HG03108 (cell line): ENCODE data around the gene SUPT3H.

Experiments used
- ATAC-seq: cut with Tn5 transposase; IDR thresholded peaks from one replicate; pipeline ENCODE4 v1.9.1; 2021; ENCODE audit warnings: moderate library complexity; ENCODE audit not compliant: unreplicated experiment

SUPT3H gene

DNA sequence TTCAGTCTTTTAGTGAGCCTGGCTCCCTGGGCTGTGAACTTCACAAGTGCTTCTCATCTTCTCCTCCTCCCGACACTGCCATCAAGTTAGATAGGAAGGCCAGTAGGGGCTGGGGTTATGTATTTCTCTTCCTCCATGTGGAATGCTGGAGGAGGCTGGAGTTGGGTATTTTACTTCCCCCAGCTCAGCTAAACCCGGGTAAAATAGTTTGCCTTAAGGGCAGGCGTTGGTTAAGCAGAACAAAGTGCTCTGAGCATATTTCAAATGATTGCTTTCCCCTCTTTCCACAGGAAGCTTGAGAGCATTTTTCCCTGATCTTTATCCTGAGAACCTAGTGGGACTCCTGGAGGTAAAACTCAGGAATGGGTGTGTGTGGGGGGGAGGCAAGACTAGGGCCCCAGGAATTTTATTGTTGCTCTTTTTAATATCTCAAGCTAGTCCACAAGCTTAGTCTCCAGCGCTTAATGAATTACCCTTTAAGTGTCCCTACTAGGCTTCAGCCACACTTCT lies 16.9 kb upstream of the SUPT3H start:
- no peak for ATAC-seq

DNA sequence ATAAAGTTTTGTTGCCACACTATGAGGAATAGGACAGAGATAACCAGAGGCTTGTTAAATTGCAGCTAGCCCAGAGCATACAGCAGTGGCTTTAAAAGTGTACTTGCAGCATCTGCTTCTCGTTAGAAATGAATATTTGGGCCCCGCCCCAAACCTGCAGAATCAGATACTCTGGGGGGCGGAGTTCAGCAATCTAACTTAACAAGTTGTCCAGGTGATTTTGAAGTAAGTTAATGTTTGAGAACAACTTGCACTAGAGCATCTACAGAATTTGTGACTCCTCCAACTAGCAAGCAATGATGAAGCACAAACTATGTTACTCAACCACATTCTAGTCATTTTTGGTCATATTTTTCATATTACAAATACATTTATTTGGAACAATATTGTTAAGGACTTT lies 10.6 kb upstream of the SUPT3H start:
- ATAC-seq: no peak

DNA sequence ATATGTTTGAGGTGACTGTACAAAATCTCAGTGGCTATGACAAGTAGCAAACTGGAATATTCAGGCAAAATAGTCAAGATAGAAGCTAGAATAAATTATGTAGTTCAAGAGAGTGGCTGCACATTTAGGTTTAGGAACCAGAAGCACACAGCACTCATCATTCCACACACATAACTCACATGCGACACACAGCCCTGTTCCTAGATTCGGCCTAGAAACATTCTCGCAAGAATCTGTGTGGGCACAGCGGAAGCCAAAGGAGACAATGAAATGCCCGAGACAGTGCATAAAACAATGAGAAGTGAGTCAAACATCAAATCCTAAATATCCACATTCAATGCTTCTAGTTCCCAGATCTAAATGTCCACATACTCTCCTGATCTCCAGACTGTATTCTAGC lies 9.5 kb upstream of the SUPT3H start:
- no peak for ATAC-seq

DNA sequence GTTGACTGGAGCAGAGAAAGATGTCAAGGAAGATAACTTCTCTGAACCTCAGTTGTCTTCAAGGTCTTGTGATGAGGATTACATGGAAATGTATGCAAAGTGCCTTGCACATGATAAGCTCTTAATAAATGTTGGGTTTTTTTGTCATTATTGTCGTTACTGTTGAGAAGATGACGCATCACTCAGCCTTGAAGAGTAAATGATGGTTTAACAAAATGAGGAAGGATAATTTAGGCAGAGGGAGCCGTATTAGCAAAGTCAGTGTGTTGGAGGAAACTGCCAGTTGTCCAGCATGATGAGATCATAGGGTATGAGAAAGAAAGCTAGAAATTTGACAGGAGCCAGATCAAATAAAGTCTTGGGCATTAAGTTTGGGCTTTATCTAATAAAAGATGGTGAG lies 8.8 kb upstream of the SUPT3H start:
- ATAC-seq: no peak

DNA sequence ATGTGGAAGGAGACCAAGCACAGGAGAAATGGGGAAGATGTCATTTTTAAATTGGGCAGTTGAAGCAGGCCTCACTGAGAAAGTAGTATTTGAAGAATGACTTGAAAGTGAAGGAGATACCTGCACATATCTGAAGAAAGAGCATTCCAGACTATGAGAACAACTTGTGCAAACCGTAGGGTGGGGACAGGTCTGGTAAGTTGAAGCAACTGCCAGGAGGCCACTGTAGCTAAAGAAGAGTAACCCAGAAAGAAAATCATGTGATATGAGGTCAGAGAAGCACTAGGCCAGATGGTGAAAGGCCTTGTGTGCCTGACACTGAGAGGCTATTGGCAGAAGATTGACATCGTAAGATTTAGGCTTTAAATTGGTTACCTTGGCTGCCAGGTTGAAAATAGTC lies 4.7 kb upstream of the SUPT3H start:
- ATAC-seq: no peak

DNA sequence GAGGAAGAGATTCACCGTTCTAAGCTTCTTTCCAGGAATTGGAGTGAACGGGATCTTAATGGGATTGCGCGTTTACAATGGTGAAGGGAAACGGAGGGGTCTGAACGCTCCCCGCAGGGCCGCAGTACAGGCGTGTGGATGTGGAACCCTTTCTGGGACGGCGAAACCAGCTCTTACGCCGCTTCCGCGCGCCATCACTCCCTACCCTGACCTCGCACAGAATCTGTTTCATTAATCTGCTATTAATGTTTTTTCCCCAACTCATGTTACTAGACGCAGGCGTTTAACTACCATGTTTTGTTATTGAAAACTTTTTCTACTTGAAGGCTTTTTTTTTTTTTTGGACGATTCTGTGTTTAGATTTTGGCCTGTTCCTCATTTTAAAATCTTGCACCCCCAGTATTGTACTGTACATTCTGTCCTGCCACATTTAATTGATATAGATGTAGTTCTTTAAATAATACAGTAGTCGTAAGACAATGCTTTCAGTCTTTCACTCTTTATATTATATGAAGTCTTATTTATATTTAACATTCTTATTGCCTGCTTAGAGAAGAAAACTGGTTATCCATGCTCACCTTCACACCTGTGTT lies 696 bp upstream of the SUPT3H start:
- peak; percentile 8 for ATAC-seq

DNA sequence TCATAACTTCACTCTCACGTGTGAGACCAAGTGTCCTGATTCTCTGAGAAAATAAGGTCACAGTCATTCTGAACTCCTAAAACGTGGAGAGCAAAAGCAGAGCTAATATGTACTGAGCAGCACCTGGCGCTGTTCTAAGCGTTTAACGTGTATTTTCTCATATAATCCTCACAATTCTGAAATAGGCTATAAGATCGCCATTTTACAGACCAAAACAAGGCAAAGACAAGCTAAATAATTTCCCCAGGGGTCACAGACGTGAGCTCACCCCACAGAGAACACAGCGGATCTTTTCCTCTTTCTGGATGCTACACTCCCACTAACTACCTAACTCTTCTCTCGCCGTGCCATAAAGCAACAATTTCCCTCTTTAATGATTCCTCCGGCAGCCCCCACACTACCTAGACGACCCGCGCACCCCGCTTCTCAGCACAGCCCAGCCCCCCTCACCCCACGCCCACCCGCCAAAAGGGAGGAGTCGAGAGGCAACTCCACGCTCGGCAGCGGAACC lies 636 bp downstream of the SUPT3H start:
- ATAC-seq: peak; percentile 2

DNA sequence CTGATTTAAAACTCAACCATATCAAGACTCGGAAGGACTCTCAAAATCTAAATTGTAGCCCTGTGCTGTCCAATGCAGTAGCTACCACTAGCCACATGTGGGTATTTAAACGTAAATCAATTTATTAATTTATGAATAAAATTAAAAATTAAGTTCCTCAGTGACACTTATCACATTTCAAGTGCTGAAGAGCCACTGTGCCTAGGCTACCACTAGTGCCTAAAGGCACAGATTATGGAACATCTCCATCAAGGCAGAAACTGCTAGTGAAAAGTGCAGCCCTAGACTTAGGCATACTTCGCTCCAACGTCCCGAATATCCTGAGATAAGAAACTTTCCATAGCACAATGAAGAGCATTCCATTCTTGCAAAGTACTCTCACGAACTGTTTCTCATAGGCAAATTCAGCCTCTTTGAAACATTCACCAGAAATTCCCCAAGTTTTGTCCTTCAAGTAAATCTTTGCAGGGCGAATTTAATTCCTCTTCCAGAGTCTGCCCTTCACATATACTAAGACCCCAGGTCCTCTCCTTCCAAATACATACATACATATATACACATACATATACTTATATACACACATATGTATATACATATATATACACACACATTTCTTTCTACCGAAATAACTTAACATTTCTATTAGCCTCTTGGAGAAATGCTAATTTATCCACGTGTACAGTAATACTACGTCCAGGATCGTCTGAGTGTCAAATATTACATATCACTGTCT lies 1.3 kb downstream of the SUPT3H start:
- no peak for ATAC-seq

DNA sequence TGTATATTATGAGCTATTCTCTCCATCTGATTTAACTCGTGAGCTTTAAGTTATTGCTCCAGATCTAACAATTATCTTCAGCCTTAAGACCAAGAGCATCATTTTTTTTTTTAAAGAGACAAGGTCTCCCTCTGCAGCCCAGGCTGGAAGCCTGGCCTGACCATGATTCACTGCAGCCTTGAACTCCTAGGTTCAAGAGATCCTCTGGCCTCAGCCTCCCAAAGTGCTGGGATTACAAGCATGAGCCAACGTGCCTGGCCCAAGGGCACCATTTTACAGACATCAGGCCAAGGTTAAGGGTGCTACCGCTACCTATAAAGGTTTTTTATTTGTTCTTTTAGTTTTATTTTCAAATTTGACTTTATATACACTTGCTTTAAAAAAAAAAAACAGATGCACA lies 2.3 kb downstream of the SUPT3H start:
- ATAC-seq: no peak

DNA sequence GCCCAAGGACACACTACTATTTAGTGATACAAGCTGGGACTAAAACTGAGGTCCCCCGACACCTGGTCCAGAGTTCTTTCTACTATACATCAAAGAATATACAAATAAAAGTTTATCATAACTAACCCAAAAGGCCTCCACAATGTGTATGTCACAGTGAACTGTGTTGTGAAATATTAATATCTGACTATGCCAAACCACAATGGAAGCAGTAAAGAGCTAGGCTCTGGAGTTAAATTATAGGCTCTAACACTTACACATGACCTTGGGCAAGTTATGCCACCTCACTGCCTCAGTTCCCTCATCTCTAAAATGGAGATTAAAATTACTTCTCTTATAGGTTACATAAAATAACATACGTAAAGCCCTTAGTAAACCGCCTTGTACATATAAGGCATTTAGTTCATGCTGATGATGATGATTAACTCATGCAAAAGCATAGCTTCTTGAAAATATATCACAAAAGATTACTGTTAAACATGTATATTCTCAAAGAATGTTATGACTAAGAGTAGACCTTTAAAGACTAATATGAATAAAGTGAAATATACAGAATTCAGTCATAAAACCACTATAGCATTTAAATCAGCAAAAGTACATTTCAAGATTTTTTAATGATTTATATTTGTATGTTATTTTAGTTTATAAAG lies 5.7 kb downstream of the SUPT3H start:
- ATAC-seq: no peak

DNA sequence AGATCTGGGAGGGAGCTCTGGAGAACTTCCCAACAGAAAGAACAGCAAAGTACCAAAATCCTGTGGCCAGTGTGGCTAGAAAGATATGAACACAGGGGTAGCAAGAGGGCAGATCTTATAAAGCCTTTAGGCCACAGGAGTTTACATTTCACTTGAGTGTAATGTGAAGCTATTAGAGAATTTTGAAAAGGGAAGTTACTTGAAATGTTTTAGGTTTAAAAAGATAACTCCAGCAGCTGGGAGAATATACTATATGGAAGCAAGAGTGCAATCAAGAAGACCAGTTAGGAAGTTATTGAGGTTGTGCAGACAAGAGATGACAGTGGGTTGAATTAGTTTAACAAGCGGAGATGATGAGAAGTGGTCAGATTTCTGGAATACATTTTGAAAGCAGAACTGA lies 7.9 kb downstream of the SUPT3H start:
- no peak for ATAC-seq

DNA sequence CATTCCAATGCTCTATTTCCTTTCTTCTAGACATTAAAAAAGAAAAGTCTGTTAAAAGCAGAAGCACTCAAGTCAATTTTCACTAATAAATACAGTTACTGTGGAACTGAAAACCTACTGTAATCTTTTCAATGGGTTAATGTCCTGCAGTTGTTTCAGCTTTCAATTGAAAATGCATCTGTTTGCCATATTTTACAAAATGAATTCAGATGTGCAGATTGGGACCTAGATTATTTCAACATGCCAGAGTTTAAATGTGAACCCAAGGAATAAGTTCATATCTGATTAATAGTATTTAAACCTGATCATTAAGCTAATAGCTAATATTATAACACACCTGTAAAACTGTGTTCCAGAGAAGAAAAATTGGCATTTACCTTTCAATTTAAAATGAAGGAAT lies 9.7 kb downstream of the SUPT3H start:
- ATAC-seq: no peak

DNA sequence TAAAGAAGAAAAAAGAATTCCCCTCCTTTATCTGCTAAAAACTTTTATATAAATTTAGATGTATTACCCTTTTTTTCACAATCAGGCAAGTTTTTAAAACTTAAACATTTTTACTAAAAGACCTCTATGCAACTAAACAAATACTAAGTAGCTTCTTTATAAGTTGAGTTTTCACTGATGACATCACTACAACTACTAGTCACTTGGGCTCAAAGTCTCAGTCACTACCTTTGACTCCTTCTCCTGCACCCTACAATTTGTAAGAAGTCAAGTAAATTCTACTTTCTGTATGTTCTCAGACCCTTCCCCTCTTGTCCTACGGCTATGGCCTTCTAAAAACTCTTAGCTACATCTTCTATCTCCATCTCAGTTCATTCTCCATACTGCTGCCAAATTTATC lies 11.2 kb downstream of the SUPT3H start:
- ATAC-seq: no peak

DNA sequence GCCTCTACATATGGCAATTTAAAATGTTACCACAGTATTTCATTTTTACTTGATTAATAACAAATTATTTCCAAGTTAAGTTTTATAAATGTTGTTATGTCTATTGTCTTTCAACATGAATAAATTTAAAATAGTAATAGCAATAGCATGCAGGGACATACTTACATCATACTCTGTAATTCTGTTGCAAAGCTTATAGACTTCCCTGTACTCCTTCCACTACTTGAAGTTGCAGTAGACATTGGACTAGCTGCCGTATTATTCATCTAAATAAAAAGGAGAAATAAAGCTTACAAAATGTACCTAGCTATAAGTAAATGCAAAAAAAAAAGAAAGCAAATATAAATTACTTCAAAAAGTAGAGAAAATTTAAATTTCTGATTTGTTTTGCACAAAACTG lies 12.7 kb downstream of the SUPT3H start:
- ATAC-seq: no peak

DNA sequence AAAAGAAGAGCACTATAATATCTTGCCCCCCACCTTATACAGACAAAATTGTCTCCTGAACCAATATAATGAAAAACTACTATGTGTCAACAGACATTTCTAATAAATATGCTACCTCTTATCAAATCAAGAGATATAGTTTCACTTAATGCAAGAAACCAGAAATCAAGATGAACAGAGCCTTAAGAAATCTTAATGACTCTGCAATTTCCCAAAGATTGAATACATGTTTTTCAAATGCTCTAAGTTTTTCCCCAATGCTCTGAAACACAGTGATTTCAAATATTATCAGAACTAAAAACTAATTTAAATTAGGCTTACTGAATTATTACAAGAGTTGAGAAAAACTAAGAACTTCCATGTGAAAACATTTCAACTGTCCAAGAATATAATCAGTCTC lies 13.3 kb downstream of the SUPT3H start:
- no peak for ATAC-seq

DNA sequence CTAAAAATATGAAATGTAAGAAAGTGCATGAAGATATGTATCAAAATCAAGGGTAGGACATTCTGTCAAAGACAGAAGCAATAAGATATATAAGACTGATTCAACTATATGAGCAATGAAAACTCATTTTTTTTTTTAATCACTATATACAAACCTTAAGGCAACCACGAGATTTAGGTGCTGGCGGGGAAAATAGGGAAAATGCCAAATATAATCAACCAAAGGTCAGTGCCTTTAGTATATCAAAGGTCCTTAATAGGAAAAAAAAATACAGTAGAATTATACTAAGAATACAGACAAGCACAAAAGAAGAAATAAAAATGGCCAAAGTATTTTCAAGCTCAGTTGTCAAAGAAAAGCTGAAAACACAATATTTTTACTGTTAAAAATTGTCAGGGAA lies 24.1 kb downstream of the SUPT3H start:
- no peak for ATAC-seq

DNA sequence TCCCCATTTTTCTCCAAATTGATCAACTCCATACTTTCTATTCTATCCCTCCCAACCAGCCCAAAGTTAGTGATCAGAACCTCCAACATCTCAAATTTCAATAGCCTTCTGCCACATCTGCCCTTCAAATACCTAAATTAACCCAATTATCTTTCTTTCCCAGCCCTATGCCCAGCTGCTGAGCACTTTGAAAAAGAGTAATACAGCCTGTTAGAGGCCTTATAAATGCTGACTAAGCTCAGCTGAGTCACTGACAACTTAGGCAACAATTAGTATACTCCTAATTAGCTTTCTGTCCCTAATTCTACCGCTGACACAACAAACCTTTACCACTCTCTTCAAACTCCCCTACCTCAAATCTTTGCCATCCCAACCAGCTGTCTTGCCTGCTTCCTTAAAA lies 26.1 kb downstream of the SUPT3H start:
- no peak for ATAC-seq

DNA sequence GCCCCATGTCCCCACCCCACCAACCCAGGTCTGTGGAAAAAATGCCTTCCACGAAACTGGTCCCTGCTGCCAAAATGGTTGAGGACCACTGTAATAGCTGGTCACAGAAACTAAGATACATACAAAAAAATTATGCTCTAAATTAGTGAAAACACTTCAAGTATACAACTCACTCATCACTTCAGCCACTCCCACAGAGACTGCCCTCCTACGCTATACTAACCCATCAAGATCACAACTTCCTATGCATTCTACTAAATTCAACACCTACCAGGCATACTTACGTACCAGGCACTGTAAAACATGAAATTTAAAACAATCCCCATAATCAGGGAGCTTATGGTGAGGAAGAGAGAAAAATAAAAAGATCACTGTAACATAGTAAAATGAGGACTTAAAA lies 26.7 kb downstream of the SUPT3H start:
- no peak for ATAC-seq

DNA sequence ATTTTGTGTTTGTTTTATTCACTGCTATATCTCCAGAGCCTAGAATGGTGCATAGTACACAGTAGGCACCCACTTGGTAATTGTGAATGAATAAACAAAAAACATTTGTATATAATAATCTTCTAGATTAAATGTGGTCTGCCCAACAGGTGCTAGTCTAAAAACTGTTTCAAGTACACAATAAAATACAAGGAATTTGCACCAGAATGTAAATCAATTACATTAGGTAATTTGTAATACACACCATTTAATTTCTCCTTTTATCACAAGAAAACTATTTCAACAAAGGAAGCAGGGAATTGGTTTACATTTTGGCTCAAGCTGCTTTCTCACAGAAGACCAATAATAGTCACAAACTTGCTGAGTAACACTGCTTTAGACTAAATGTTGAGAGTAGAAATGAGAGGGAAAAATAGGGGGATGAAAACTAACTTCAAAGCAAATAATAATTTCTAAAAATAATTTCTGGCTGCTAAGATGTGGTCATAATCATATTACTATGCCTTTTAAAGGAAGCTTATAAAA lies 27.5 kb downstream of the SUPT3H start:
- no peak for ATAC-seq

DNA sequence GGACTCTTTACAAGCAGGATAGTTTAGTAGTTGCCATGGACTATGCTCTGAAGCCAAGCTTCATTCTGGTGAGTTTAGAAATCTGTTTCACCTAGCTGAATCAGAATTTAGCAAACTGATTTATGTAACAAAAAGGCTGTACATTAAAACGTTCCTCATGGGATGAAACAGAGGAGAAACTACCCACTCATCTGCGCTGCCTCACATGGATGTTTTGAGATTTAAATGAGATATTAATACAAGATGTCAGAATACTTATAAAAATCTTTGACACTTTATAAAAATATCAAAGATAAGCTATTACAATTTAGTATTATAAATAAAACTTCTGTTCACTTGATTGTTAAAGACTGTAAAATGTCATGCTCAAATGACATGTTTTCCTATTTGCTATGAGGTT lies 32.8 kb downstream of the SUPT3H start:
- ATAC-seq: no peak

DNA sequence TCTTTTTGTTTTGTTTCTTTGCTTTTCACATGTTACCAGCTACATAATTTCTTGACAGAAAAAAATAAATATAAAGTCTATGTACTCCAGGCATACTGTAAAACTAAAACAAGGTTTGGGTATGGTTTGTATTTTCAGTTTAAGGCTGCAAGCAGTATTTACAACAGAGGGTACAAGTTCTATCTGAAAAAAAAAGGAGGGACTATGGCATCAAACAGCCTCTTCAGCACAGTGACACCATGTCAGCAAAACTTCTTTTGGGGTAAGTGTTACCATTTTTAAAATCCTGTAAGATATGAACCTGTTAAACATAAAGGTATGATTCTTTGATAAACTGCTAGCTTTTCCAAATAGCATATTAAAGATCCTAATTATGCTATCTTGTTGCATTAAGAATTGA lies 49.2 kb downstream of the SUPT3H start:
- ATAC-seq: no peak

DNA sequence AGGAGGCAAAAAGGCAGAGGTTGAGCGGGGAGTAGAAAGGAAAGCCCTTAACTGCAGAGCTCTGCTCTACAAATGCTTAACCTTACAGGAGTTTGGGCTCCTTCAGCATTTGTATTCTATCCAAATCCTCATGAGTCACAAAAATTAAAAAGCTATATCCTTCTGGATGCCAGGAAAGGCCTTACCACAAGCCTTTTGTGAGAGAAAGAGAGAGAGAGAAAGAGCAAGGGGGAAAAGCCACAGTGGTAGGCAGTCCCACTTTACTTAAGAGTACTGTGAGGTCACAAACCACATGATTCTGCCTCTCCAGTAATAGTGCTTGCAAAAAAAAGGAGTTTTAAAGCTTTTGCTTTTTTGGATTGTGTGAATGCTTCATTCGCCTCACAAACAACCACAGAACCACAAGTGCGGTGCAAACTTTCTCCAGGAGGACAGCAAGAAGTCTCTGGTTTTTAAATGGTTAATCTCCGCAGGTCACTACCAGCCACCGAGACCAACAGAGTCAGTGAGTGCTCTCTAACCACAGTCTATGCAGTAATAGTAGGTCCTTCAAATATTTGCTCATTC lies 49.7 kb downstream of the SUPT3H start, which contains the start of gene RUNX2:
Gene RUNX2, plus strand, starts transcription at position 375 of the 567 bp plus-strand sequence. CDS start 397 bp downstream, outside the sequence.
- ATAC-seq: no peak
